Hepatocyte (in vitro differentiated cells): Measurements from ENCODE around the gene RAB38. TPM values are rescaled to one million over a fixed set of nuclear protein-coding genes. Genes with fewer than 3 reads are reported as not detected.

ENCODE experiments used
- DNase-seq: peaks from one replicate; pipeline ENCODE4 v3.0.0-alpha.2; 2016; ENCODE audit warnings: low spot score
- H2AFZ ChIP-seq: fragments of 200-600 bp; sonication (generic); 2 replicates; pipeline ENCODE4 v1.6.0; 2016; ENCODE audit warnings: antibody characterized with exemption, mild to moderate bottlenecking
- H3K27ac ChIP-seq: fragments of 200-600 bp; sonication (generic); 2 replicates; pipeline ENCODE4 v1.5.1; 2016; ENCODE audit warnings: mild to moderate bottlenecking
- H3K27me3 ChIP-seq: fragments of 200-600 bp; sonication (generic); 2 replicates; pipeline ENCODE4 v1.6.1; 2016
- H3K36me3 ChIP-seq: fragments of 200-600 bp; sonication (generic); replicated peaks from 2 replicates; pipeline ENCODE4 v1.5.1; 2016; ENCODE audit warnings: low read depth; ENCODE audit not compliant: insufficient read depth
- H3K4me1 ChIP-seq: fragments of 200-600 bp; sonication (generic); 2 replicates; pipeline ENCODE4 v1.5.1; 2016; ENCODE audit warnings: mild to moderate bottlenecking, moderate library complexity; ENCODE audit not compliant: insufficient read depth
- H3K4me2 ChIP-seq: fragments of 200-600 bp; sonication (generic); 2 replicates; pipeline ENCODE4 v1.6.0; 2016
- H3K4me3 ChIP-seq: fragments of 200-600 bp; sonication (generic); 2 replicates; pipeline ENCODE4 v1.5.1; 2016; ENCODE audit warnings: mild to moderate bottlenecking
- H3K79me2 ChIP-seq: fragments of 200-600 bp; sonication (generic); 2 replicates; pipeline ENCODE4 v1.6.0; 2017; ENCODE audit warnings: mild to moderate bottlenecking
- H3K9me2 ChIP-seq: fragments of 200-600 bp; sonication (generic); replicated peaks from 2 replicates; pipeline ENCODE4 v1.6.0; 2017; ENCODE audit warnings: mild to moderate bottlenecking; ENCODE audit not compliant: insufficient read depth
- H3K9me3 ChIP-seq: fragments of 200-600 bp; sonication (generic); 2 replicates; pipeline ENCODE4 v1.5.1; 2016; ENCODE audit warnings: low read depth, mild to moderate bottlenecking
- H4K20me1 ChIP-seq: fragments of 200-600 bp; sonication (generic); 2 replicates; pipeline ENCODE4 v1.6.0; 2016; ENCODE audit warnings: mild to moderate bottlenecking; ENCODE audit not compliant: insufficient read depth, poor library complexity, severe bottlenecking
- CTCF ChIP-seq: fragments of 200-600 bp; sonication (generic); IDR thresholded peaks from 2 replicates; pipeline ENCODE4 v1.5.1; 2016; ENCODE audit warnings: antibody characterized with exemption, mild to moderate bottlenecking; ENCODE audit not compliant: poor library complexity
- EZH2 ChIP-seq: fragments of 200-600 bp; sonication (generic); IDR thresholded peaks from 2 replicates; pipeline ENCODE4 v1.6.1; 2016; ENCODE audit warnings: antibody characterized with exemption, mild to moderate bottlenecking, borderline replicate concordance
- EZH2phosphoT487 ChIP-seq: fragments of 200-600 bp; sonication (generic); IDR thresholded peaks from one replicate; pipeline ENCODE4 v1.6.1; 2018; ENCODE audit warnings: antibody characterized with exemption, mild to moderate bottlenecking, low read depth, moderate library complexity; ENCODE audit not compliant: unreplicated experiment, severe bottlenecking
- WGBS: methylation state at CpG from one replicate; pipeline ENCODE4 v1.1.6; 2016; ENCODE audit warnings: low lambda C conversion rate; ENCODE audit errors: missing lambda C conversion rate; 5-methylcytosine and 5-hydroxymethylcytosine counted together
- polyA plus RNA-seq: library from polyadenylated mRNA; unstranded; fragments of >200 nt; fragmentation: Nextera tagmentation; extraction: Ambion mirVana; gene quantifications from 2 replicates; pipeline ENCODE4 v1.2.1, GENCODE V29; 2016
- total RNA-seq: library from RNA; depleted of rRNA; stranded (reverse); fragments of >200 nt; gene quantifications from 2 replicates; pipeline ENCODE4 v1.2.3, GENCODE V29; 2014

Gene RAB38
- total and polyA plus RNA-seq, 2 experiments from 2014 or later, result 14.6 to 14.8 TPM

GRCh38 chr11:88167853-88168252 is 7.4 kb downstream of the RAB38 start:
- no peaks in the 10 kb centered on the region for H3K36me3 ChIP-seq
- no peaks in the 10 kb centered on the region for H3K27me3 ChIP-seq
- H3K4me3 ChIP-seq, result no peak overlapping the region
- H3K79me2 ChIP-seq, result peaks cover 23% of the 10 kb centered on the region
- H4K20me1 ChIP-seq, result no peaks in the 10 kb centered on the region
- H3K9me3 ChIP-seq, result no peaks in the 10 kb centered on the region
- TF ChIP-seq EZH2phosphoT487 (no peak), EZH2 (no peak), CTCF (no peak)
- no peak for DNase-seq
- H3K9me2 ChIP-seq, result no peaks in the 10 kb centered on the region
- no peaks in the 10 kb centered on the region for H3K4me1 ChIP-seq
- H2AFZ ChIP-seq, result no peak overlapping the region
- no peak overlapping the region for H3K4me2 ChIP-seq
- H3K27ac ChIP-seq, result no peak overlapping the region

- Histone ChIP-seq H2AFZ (no peak overlapping the region), H4K20me1 (no peaks in the 10 kb centered on the region), H3K9me3 (no peaks in the 10 kb centered on the region), H3K9me2 (no peaks in the 10 kb centered on the region), H3K4me3 (no peak overlapping the region), H3K27ac (no peak overlapping the region), H3K27me3 (no peaks in the 10 kb centered on the region), H3K79me2 (peaks cover 4% of the 10 kb centered on the region), H3K4me2 (no peak overlapping the region), H3K4me1 (no peaks in the 10 kb centered on the region), H3K36me3 (no peaks in the 10 kb centered on the region)
- DNase-seq, result no peak
- TF ChIP-seq CTCF (no peak), EZH2phosphoT487 (no peak), EZH2 (no peak)
- WGBS, result 55% methylated on average over 1 of the region's 1 CpG
Observed at GRCh38 chr11:88164806-88165585, 10.2 kb downstream of the RAB38 start.

GRCh38 chr11:88164320-88164719 is 10.9 kb downstream of the RAB38 start:
- Histone ChIP-seq H2AFZ (no peak overlapping the region), H3K9me2 (no peaks in the 10 kb centered on the region), H4K20me1 (no peaks in the 10 kb centered on the region), H3K79me2 (peaks cover 3% of the 10 kb centered on the region), H3K27ac (no peak overlapping the region), H3K4me2 (no peak overlapping the region), H3K9me3 (no peaks in the 10 kb centered on the region), H3K4me1 (no peaks in the 10 kb centered on the region), H3K36me3 (no peaks in the 10 kb centered on the region), H3K27me3 (no peaks in the 10 kb centered on the region), H3K4me3 (no peak overlapping the region)
- TF ChIP-seq EZH2phosphoT487 (no peak), CTCF (no peak), EZH2 (no peak)
- no peak for DNase-seq
- WGBS, result 76% methylated on average over 4 of the region's 4 CpGs
